Fibroblast of lung (primary cell): ENCODE data around the gene TNNI3. TPM values are rescaled to one million over a fixed set of nuclear protein-coding genes. Genes with fewer than 3 reads are reported as not detected.

Experiments
- DNase-seq, 2 donors: peaks; one replicate each; pipeline versions ENCODE4 v3.0.0 to v3.0.0-alpha.2; 2010; ENCODE audit warnings: low read depth in 2 of 2
- H2AFZ ChIP-seq: 2 replicates; pipeline ENCODE4 v1.5.1; 2012; ENCODE audit warnings: low read length, control low read depth, inconsistent platforms
- H3K27ac ChIP-seq: 2 replicates; pipeline ENCODE4 v1.5.1; 2011; ENCODE audit warnings: low read length, control low read depth; ENCODE audit not compliant: insufficient read depth
- H3K27me3 ChIP-seq: 2 replicates; pipeline ENCODE4 v1.5.1; 2011; ENCODE audit warnings: mild to moderate bottlenecking, low read length; ENCODE audit not compliant: control insufficient read depth, insufficient read depth
- H3K36me3 ChIP-seq: 2 replicates; pipeline ENCODE4 v1.5.1; 2011; ENCODE audit warnings: low read length; ENCODE audit not compliant: control insufficient read depth, insufficient read depth
- H3K4me1 ChIP-seq: 2 replicates; pipeline ENCODE4 v1.5.1; 2011; ENCODE audit warnings: low read length; ENCODE audit not compliant: control insufficient read depth, insufficient read depth; ENCODE audit errors: extremely low read depth
- H3K4me2 ChIP-seq: 2 replicates; pipeline ENCODE4 v1.5.1; 2011; ENCODE audit warnings: low read length, control low read depth; ENCODE audit not compliant: insufficient read depth; ENCODE audit errors: extremely low read depth
- H3K4me3 ChIP-seq, 4 experiments: fragments of 200-600 bp in 1 of 4; sonication (generic) in 1 of 4; replicated peaks in 1 of 4; 2 replicates each; pipeline ENCODE4 v1.5.1; 2011 to 2016; ENCODE audit warnings: low read length in 4 of 4, low read depth in 3 of 4, mild to moderate bottlenecking in 3 of 4, control low read depth in 2 of 4, inconsistent platforms in 1 of 4, mixed read lengths in 1 of 4; ENCODE audit not compliant: insufficient read depth in 1 of 4; ENCODE audit errors: control extremely low read depth in 1 of 4
- H3K79me2 ChIP-seq: 2 replicates; pipeline ENCODE4 v1.5.1; 2012; ENCODE audit warnings: mild to moderate bottlenecking, low read length, inconsistent platforms; ENCODE audit not compliant: control insufficient read depth, insufficient read depth
- H3K9ac ChIP-seq: 2 replicates; pipeline ENCODE4 v1.5.1; 2011; ENCODE audit warnings: mild to moderate bottlenecking, low read length, control low read depth; ENCODE audit not compliant: insufficient read depth
- H3K9me3 ChIP-seq: 2 replicates; pipeline ENCODE4 v1.5.1; 2012; ENCODE audit warnings: low read depth, low read length; ENCODE audit not compliant: control insufficient read depth, insufficient read depth
- H4K20me1 ChIP-seq: 2 replicates; pipeline ENCODE4 v1.5.1; 2011; ENCODE audit warnings: low read length; ENCODE audit not compliant: control insufficient read depth, insufficient read depth; ENCODE audit errors: extremely low read depth
- CTCF ChIP-seq, 2 donors: IDR thresholded peaks in 1 of 2; conservative IDR thresholded peaks in 1 of 2; 1 replicate in 1 of 2; 2 replicates in 1 of 2; pipeline ENCODE4 v1.5.1; 2011 to 2012; ENCODE audit warnings: low read length in 2 of 2, control low read depth in 1 of 2, inconsistent platforms in 1 of 2, low read depth in 1 of 2, mild to moderate bottlenecking in 1 of 2
- EZH2 ChIP-seq: IDR thresholded peaks from 2 replicates; pipeline ENCODE4 v1.5.1; 2012; ENCODE audit warnings: low read length, control low read depth, mild to moderate bottlenecking; ENCODE audit errors: missing control alignments
- polyA plus RNA-seq, 2 donors: library from polyadenylated mRNA; depleted of rRNA in 1 of 2; stranded (reverse) in 1 of 2; unstranded in 1 of 2; fragments of >200 nt; gene quantifications; 2 replicates each; pipeline ENCODE4 v1.2.1, GENCODE V29; 2011 to 2012; ENCODE audit warnings: missing spikeins in 1 of 2
- total RNA-seq: library from RNA; depleted of rRNA; stranded (reverse); fragments of >200 nt; gene quantifications from 2 replicates; pipeline ENCODE4 v1.2.1, GENCODE V29; 2014

Gene TNNI3
- total and polyA plus RNA-seq, 2 donors (not counting 1 experiment from before 2014, with no cell fraction given), result not detected

GRCh38 chr19:55179606-55180484 lies 22.3 kb upstream of the TNNI3 start, which contains the start of gene SYT5:
Gene SYT5 (minus strand): TSS chr19:55180289. CDS start chr19:55179041, 1,248 bp downstream.
- peak within 1 kb of the TSS in 3 of 4 experiments; percentile 15 to 53 (median 36) for H3K4me3 ChIP-seq
- no peaks in the 10 kb centered on the region for H4K20me1 ChIP-seq
- H3K9ac ChIP-seq, result peak within 1 kb of the TSS; percentile 55
- peak within 1 kb of the TSS; percentile 41 for H3K27ac ChIP-seq
- no peaks in the 10 kb centered on the region for H3K9me3 ChIP-seq
- H3K79me2 ChIP-seq, result no peaks in the 10 kb centered on the region
- H3K36me3 ChIP-seq, result no peaks in the 10 kb centered on the region
- peaks cover 8% of the 10 kb centered on the region for H3K4me1 ChIP-seq
- no peak for DNase-seq
- TF ChIP-seq EZH2 (peak; percentile 27), CTCF (conservative IDR thresholded peaks at IDR 0.05 in 1 of 2, IDR thresholded peaks at IDR 0.05 in 1 of 2; ENCODE audit: low read depth in 1 of 2, low read length in 2 of 2) (no peak)
- H2AFZ ChIP-seq, result peak within 1 kb of the TSS; percentile 43
- peak within 1 kb of the TSS; percentile 67 for H3K4me2 ChIP-seq
- peaks cover 10% of the 10 kb centered on the region for H3K27me3 ChIP-seq

DNA sequence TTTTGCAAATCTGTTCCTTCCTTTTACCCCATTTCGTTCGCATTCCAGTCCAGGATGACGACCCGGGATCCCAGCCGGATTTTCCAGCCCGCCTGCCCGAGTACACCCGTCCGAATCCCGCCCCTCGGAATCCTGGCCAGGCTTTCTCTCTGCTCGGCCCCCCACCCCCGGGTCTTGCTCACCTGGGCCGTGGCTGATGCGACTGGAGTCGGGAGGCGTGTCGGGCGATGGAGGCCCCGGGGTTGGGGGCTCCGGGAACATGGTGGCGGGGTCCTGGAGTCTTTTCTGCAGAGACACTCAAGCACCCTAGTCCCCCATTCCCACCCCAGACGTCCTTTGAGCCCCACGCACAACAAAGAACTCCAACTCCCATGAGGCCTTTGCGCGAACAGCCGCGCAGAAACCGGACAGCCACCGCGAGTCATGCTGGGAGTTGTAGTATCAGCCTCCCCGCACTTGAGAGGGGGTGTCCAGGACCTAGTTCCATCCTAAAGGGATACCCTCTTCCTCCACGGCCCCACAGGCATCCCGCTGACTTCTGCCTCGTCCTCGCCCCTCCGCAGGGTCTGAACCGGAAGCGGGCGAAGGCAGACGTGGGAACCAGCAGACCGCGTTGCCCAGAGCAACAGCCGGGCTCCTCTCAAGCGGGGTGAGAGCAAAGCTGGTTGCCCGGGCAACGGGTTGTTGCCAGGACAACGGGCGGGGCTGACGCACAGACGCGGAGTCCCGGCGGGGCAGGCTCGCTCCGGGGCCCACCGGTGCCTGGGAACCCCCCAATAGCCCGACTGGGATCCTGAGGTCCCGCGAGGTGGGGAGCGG lies 21.5 kb upstream of the TNNI3 start:
- H3K27ac ChIP-seq, result peak overlapping the region; percentile 41
- H3K9ac ChIP-seq, result peak overlapping the region; percentile 55
- H3K27me3 ChIP-seq, result peaks cover 11% of the 10 kb centered on the region
- peak overlapping the region; percentile 67 for H3K4me2 ChIP-seq
- DNase-seq, result peak; percentile 80 to 82
- peak overlapping the region; percentile 43 for H2AFZ ChIP-seq
- no peaks in the 10 kb centered on the region for H4K20me1 ChIP-seq
- no peaks in the 10 kb centered on the region for H3K79me2 ChIP-seq
- peaks cover 11% of the 10 kb centered on the region for H3K4me1 ChIP-seq
- H3K4me3 ChIP-seq, result peak overlapping the region in 3 of 4 experiments; percentile 15 to 53 (median 36)
- no peak for TF ChIP-seq EZH2
- no peak for TF ChIP-seq CTCF (conservative IDR thresholded peaks at IDR 0.05 in 1 of 2, IDR thresholded peaks at IDR 0.05 in 1 of 2; ENCODE audit: low read depth in 1 of 2, low read length in 2 of 2)
- no peaks in the 10 kb centered on the region for H3K36me3 ChIP-seq
- H3K9me3 ChIP-seq, result no peaks in the 10 kb centered on the region

GRCh38 chr19:55176076-55176475 lies 18.5 kb upstream of the TNNI3 start:
- Histone ChIP-seq H3K27ac (no peak overlapping the region), H3K4me2 (no peak overlapping the region), H3K27me3 (peaks cover 11% of the 10 kb centered on the region), H3K4me1 (peaks cover 14% of the 10 kb centered on the region), H3K4me3 (no peak overlapping the region), H3K9me3 (no peaks in the 10 kb centered on the region), H3K79me2 (no peaks in the 10 kb centered on the region), H4K20me1 (no peaks in the 10 kb centered on the region), H3K9ac (no peak overlapping the region), H2AFZ (no peak overlapping the region), H3K36me3 (no peaks in the 10 kb centered on the region)
- DNase-seq, result no peak
- no peak for TF ChIP-seq CTCF (conservative IDR thresholded peaks at IDR 0.05 in 1 of 2, IDR thresholded peaks at IDR 0.05 in 1 of 2; ENCODE audit: low read depth in 1 of 2, low read length in 2 of 2)
- no peak for TF ChIP-seq EZH2
